DOHH2 (cell line): Measurements from ENCODE around the gene MCF2L.

Experiments used
- CTCF ChIP-seq: fragments of 200-600 bp; sonication (generic); IDR thresholded peaks from one replicate; pipeline ENCODE4 v1.5.1; 2014; ENCODE audit warnings: antibody characterized with exemption, mild to moderate bottlenecking, low read depth, low read length; ENCODE audit not compliant: poor library complexity, severe bottlenecking
- EZH2phosphoT487 ChIP-seq: fragments of 200-600 bp; sonication (generic); IDR thresholded peaks from 2 replicates; pipeline ENCODE4 v1.6.1; 2017; ENCODE audit warnings: borderline replicate concordance, mild to moderate bottlenecking, antibody characterized with exemption, low read length, moderate library complexity, mixed read lengths

- TF ChIP-seq CTCF (no peak), EZH2phosphoT487 (no peak)
These were observed 22.6 kb downstream of the MCF2L start for GRCh38 chr13:112991609-112992008.
